PC-9 (cell line): ENCODE measurements around the gene PLIN1. TPM values are rescaled to one million over a fixed set of nuclear protein-coding genes. Genes with fewer than 3 reads are reported as not detected.

ENCODE experiments used
- BruUV-seq: library from RNA; stranded (reverse); fragments of 400-500 nt; replicated peaks from 2 replicates; lab custom pipeline; 2021; lab: Mats Ljungman, UMichigan
- CTCF ChIA-PET: fragments of 300-600 bp; sonication (Branson Sonifier 250); formaldehyde crosslinking; loops from one replicate; lab custom pipeline; 2022; ENCODE audit warnings: antibody characterized with exemption; lab: Charles Lee
- POLR2A ChIA-PET: fragments of 300-600 bp; sonication (Branson Sonifier 250); formaldehyde crosslinking; loops from one replicate; lab custom pipeline; 2022; ENCODE audit warnings: antibody characterized with exemption; ENCODE audit not compliant: unreplicated experiment; lab: Charles Lee
- DNase-seq, 2 experiments: peaks; one replicate each; pipeline versions ENCODE4 v3.0.0 to v3.0.0-alpha.2; 2015 to 2022; ENCODE audit warnings: mixed read lengths in 1 of 2
- H2AFZ ChIP-seq: fragments of 200-600 bp; sonication (generic); 2 replicates; pipeline ENCODE4 v1.8.1; 2017; ENCODE audit warnings: antibody characterized with exemption
- H3F3A ChIP-seq: fragments of 200-600 bp; sonication (generic); 2 replicates; pipeline ENCODE4 v1.8.1; 2017; ENCODE audit warnings: antibody characterized with exemption, mild to moderate bottlenecking, low read depth; ENCODE audit not compliant: insufficient read depth
- H3K27ac ChIP-seq: fragments of 200-600 bp; sonication (generic); 2 replicates; pipeline ENCODE4 v1.6.1; 2016; ENCODE audit warnings: mixed run types
- H3K27me3 ChIP-seq: fragments of 200-600 bp; sonication (generic); 2 replicates; pipeline ENCODE4 v1.6.1; 2016; ENCODE audit warnings: low read depth, mixed run types; ENCODE audit not compliant: insufficient read depth
- H3K36me3 ChIP-seq: fragments of 200-600 bp; sonication (generic); 2 replicates; pipeline ENCODE4 v1.6.1; 2016; ENCODE audit warnings: low read depth, mixed run types
- H3K4me1 ChIP-seq: fragments of 200-600 bp; sonication (generic); replicated peaks from 2 replicates; pipeline ENCODE4 v1.6.1; 2016; ENCODE audit warnings: mixed run types; ENCODE audit not compliant: insufficient read depth
- H3K4me2 ChIP-seq: fragments of 200-600 bp; sonication (generic); 2 replicates; pipeline ENCODE4 v1.6.1; 2017; ENCODE audit warnings: mixed run types
- H3K4me3 ChIP-seq: fragments of 200-600 bp; sonication (generic); 2 replicates; pipeline ENCODE4 v1.6.1; 2016; ENCODE audit warnings: mixed run types
- H3K79me2 ChIP-seq: fragments of 200-600 bp; sonication (generic); 2 replicates; pipeline ENCODE4 v1.6.1; 2017; ENCODE audit warnings: low read depth, mixed run types
- H3K9me2 ChIP-seq: fragments of 200-600 bp; sonication (generic); 2 replicates; pipeline ENCODE4 v1.8.1; 2017; ENCODE audit warnings: mild to moderate bottlenecking; ENCODE audit not compliant: insufficient read depth
- H3K9me3 ChIP-seq: fragments of 200-600 bp; sonication (generic); 2 replicates; pipeline ENCODE4 v1.8.1; 2016; ENCODE audit warnings: low read depth; ENCODE audit not compliant: insufficient read depth
- H4K20me1 ChIP-seq: fragments of 200-600 bp; sonication (generic); 2 replicates; pipeline ENCODE4 v1.8.1; 2017; ENCODE audit not compliant: insufficient read depth
- CTCF ChIP-seq: fragments of 200-600 bp; sonication (generic); conservative IDR thresholded peaks from 2 replicates; pipeline ENCODE4 v1.6.1; 2017; ENCODE audit warnings: mixed run types, antibody characterized with exemption, mild to moderate bottlenecking, moderate library complexity
- EZH2 ChIP-seq: fragments of 200-600 bp; sonication (generic); IDR thresholded peaks from 2 replicates; pipeline ENCODE4 v1.8.0; 2017; ENCODE audit warnings: antibody characterized with exemption, low read depth
- intact Hi-C: fragments of 100-400 bp; cut with micrococcal nuclease; formaldehyde crosslinking; loops from one replicate; pipeline ENCODE4 v1.10.0; 2022; ENCODE audit not compliant: unreplicated experiment
- total RNA-seq: library from RNA; stranded (reverse); gene quantifications from 2 replicates; pipeline ENCODE4 v1.2.3, GENCODE V29; 2021

PLIN1 gene
- total RNA-seq, 1 experiment from 2014 or later = 1.0 TPM

- Histone ChIP-seq H3K27ac (no peak overlapping the region), H3K27me3 (no peaks in the 10 kb centered on the region), H3K36me3 (no peaks in the 10 kb centered on the region), H3K4me3 (no peak overlapping the region), H3K79me2 (no peaks in the 10 kb centered on the region), H3K9me2 (no peaks in the 10 kb centered on the region), H3K4me2 (no peak overlapping the region), H3K9me3 (no peaks in the 10 kb centered on the region), H3F3A (peaks cover 3% of the 10 kb centered on the region), H3K4me1 (no peaks in the 10 kb centered on the region), H4K20me1 (no peaks in the 10 kb centered on the region), H2AFZ (no peak overlapping the region)
- TF ChIP-seq CTCF (no peak), EZH2 (no peak)
- no peak for DNase-seq
- POLR2A ChIA-PET = no interaction called here
- intact Hi-C loops = no loop called here
- CTCF ChIA-PET = no interaction called here
- no TSS peak for BruUV-seq
Observed at GRCh38 chr15:89669309-89669865, 9.8 kb downstream of the PLIN1 start.

- CTCF ChIA-PET = no interaction called here
- Histone ChIP-seq H4K20me1 (no peaks in the 10 kb centered on the region), H3K27ac (no peak overlapping the region), H3K4me2 (no peak overlapping the region), H3K27me3 (no peaks in the 10 kb centered on the region), H2AFZ (no peak overlapping the region), H3K4me1 (peaks cover 4% of the 10 kb centered on the region), H3K9me3 (no peaks in the 10 kb centered on the region), H3K9me2 (no peaks in the 10 kb centered on the region), H3F3A (peaks cover 6% of the 10 kb centered on the region), H3K4me3 (no peak overlapping the region), H3K79me2 (no peaks in the 10 kb centered on the region), H3K36me3 (no peaks in the 10 kb centered on the region)
- intact Hi-C loops = no loop called here
- no peak for DNase-seq
- no TSS peak for BruUV-seq
- TF ChIP-seq CTCF (no peak), EZH2 (no peak)
- POLR2A ChIA-PET = no interaction called here
Observed at GRCh38 chr15:89668171-89668570, 11.0 kb downstream of the PLIN1 start.

GRCh38 chr15:89667706-89667960 is 11.5 kb downstream of the PLIN1 start:
- BruUV-seq = no TSS peak
- no peak for DNase-seq
- no peak overlapping the region for H3K4me2 ChIP-seq
- H3K27ac ChIP-seq = no peak overlapping the region
- no peaks in the 10 kb centered on the region for H3K36me3 ChIP-seq
- H3K4me1 ChIP-seq = peaks cover 7% of the 10 kb centered on the region
- H4K20me1 ChIP-seq = no peaks in the 10 kb centered on the region
- ChIA-PET CTCF (no interaction called here), POLR2A (no interaction called here)
- no peak overlapping the region for H3K4me3 ChIP-seq
- H3K9me2 ChIP-seq = no peaks in the 10 kb centered on the region
- H2AFZ ChIP-seq = no peak overlapping the region
- no peaks in the 10 kb centered on the region for H3K9me3 ChIP-seq
- TF ChIP-seq EZH2 = no peak
- no peak for TF ChIP-seq CTCF
- H3K79me2 ChIP-seq = no peaks in the 10 kb centered on the region
- H3K27me3 ChIP-seq = no peaks in the 10 kb centered on the region
- H3F3A ChIP-seq = peaks cover 10% of the 10 kb centered on the region
- intact Hi-C loops = no loop called here
